Suppressor macrophage treated with lipopolysaccharide for 1 hour (primary cell): ENCODE data around the gene SPATA32.
"Not testable (repeated sequence)": the region's sequence is repeated elsewhere in the genome, so short reads cannot be mapped to it uniquely, and the experiment has no call there.

Experiments
- DNase-seq, 3 donors: peaks; one replicate each; pipeline ENCODE4 v3.0.0-alpha.2; 2020 to 2022

Gene SPATA32

DNA sequence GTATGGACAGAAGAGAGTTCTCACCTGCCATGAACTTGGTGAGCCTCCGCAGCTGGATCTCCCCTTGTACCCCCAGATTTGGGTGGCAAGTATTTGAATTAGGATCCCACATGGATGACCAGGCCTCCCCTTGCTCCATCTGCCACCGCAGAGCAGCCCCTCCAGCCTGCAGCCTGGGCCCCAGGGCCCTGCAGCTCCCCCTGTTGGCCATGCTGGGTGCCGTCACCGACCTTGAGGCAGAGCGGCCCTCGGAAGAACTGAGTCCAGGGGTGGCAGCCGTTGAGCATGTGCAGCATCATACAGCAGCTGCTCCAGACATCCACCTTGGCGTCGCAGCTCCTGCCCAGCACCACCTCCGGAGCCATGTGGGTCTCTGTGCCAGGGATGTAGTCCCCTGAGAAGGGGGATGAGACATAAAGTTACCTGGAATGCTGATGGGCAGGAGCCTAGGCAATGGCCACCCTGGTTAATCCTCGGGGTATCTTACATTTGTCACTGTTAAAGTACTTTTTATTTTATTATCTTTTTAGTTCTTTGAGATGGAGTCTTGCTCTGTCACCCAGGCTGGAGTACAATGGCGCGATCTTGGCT is 9.0 kb upstream of the SPATA32 start:
- DNase-seq, result peak; percentile 34 to 66 (median 49)

- DNase-seq, result peak in 2 of 3 donors; percentile 19 to 29
Observed at GRCh38 chr17:45269912-45270311, 8.0 kb upstream of the SPATA32 start.

DNA sequence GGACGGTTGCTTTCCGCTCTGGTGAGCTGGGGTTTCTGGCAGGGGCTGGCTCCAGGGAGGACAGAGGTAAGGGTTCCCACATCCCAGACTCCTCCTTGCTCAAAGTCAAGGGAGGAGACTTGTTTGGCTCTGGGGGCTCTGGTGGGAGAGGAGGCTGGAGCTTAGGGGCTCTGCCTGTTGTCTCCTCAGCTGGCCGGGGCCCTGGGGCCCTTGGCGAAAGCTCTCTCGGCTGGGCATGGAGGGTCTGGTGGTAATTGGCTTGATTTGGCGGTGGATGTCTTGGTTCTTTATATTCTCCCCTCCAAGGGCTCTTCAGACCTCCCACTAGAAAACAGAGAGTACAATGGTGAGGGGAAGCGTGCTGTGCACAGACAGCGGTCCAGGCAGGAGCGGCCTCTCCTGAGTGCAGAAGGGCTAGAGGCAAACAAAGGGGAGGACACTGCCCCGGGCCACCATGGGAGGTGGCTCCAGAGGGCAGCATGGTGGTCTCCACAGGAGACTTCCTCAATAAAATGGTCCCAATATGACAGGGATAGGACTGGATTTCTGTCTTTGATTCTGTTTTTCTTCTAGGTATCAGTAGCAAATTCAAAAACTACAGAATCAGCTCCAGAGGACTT is 5.7 kb upstream of the SPATA32 start:
- no peak for DNase-seq

DNA sequence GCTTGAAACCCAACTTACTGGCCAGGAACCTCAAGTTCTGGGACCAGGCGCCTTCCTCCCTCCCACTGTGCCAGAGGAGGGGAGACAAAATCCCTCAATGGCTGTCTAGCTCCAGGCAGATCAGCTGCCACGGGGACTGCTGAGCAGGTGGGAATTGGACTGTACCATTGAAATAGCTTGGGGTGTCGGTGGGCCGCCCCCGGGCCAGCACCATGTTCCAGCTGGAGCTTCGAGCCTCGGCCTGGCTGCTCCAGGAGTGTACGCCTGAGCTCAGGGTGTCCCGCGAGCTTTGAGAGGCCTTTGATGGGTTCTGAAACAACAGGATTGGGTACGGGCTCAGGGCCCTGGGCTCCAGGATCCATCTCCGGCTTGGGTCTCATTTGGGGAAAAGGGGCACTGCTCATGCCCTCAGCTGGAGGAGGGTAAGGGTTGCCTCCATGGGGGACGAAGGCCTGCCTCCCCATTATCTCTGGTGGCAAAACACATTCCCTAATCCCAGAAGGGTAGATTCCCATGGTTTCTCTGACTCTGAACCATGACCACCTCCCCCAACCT is 4.6 kb upstream of the SPATA32 start:
- no peak for DNase-seq

DNA sequence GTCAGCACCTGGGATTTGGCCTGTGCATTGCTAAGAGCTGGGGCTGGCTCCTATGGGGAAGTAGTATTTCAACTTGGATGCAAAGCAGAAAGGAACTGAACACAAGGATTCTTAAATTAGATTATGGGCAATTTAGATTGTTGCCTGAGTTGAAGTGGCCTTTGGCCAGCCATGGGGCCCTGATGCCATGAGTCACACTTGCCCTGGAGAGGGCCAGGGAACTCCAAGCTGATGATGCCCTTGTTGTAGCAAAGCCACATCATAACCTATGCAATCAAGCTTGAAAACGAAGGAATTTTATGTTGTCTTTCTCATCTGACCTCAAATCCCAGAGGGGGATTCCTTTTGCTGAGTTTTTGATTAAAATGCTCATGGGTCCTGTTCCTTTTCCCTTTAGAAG is 3.9 kb upstream of the SPATA32 start:
- DNase-seq, result peak; percentile 85 to 96 (median 88)

GRCh38 chr17:45264988-45265387 is 3.1 kb upstream of the SPATA32 start:
- no peak for DNase-seq

DNA sequence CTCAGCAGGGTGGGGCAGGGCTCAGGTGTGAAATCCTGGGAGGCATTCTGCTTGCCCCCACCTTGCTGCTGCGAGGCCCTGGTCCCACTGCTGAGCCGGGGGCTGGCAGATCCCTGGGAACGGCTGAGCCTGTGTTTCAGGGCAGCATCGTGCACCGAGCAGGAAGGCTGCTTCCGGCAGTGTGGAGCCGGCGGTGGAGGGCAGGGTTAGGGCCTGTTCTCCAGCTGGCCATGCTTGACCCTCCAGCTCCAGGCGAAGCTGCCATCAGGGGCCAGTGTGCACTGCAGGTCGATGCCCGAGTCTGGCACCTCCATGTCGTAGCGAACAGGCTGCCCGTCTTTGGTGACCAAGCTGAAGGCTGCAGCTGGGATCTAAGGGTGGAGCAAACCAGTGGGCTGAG is 2.5 kb upstream of the SPATA32 start:
- DNase-seq, result no peak

DNA sequence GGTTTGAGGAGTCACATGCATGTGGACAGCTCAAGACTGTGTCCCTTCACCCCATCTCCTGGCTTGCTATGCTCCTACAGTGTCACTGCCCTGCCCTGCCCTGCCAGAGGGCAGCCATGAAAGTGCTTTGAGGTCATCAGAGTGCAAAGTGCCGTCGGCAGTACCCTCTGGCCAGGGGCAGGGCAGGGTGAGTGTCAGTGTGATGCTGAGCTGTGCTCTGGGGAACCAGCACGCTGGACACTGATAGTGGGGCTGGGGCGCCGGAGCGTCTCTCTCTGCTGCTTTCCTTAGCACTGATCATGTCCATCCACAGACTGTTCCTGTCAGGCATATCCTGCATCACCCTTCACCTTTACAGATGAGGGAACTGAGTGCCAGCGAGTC is 1.6 kb upstream of the SPATA32 start:
- no peak for DNase-seq

- peak in 2 of 3 donors; percentile 19 to 30 for DNase-seq
Observed at GRCh38 chr17:45262516-45263476, 902 bp upstream of the SPATA32 start.

DNA sequence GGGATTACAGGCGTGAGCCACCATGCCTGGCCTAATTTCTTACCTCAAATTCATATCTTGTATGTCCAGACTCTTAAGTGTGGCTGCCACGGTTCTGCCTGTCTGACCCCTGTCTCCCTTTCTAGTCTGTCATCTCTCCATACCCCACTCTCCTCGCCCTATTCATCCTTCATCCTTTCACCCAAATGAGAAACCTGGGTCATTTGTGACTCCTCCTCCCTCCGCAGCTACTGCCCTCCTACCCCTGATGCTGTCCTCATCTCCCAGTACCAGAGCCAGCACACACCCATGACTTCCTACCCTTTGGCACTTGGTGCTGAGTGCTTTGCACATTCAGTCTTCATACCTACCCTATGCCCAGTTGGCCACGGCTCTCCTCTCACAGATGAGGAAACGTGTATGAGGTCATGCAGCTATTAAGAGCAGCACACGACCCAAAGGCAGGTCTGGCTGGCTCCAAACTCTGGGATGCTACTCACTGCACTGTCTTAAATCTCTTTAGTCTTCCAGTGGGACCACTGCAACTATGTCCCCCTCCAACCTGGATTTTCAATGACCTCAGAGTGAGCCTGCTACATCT is 1.6 kb downstream of the SPATA32 start:
- DNase-seq, result no peak

DNA sequence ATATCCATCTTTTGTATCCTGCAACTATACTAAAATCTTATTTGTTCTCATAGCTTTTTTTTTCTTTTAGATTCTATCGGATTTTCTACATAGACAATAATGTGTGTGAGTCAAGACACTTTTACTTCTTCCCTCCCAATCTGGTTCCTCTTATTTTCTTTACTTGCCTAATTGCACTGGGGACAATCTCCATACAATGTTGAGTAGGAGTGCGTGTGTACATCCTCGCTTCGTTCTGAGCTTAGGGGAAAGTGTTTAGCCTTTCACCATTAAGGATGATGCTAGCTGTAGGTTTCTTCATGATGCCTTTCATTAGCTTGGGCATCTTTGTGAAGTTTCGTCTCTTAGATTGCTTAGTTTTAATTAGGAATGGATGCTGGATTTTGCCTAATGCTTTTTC is 2.9 kb downstream of the SPATA32 start:
- DNase-seq, result peak; percentile 72 to 81 (median 74)

DNA sequence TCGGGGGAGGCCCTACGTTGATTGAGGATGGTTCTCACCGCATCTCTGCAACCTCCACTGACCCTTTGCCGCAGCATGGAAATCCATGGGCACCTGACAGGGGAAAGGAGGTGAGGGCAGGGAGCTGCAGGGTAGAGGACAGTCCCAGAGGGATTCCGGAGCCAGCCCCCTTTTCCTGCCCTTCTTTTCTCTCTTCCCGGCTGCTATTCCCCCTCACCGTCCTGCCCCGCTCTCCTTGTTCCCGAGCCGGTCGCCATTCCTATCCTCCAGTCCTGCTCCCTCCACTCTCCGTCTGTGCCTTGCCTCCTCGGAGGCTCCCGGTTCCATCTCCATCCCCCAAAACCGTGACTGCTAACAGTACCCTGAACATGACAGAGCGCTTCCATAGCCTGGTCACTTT is 4.8 kb downstream of the SPATA32 start:
- DNase-seq, result no peak

GRCh38 chr17:45256114-45256966 is 5.6 kb downstream of the SPATA32 start:
- peak in 2 of 3 donors; percentile 27 to 28 for DNase-seq

DNA sequence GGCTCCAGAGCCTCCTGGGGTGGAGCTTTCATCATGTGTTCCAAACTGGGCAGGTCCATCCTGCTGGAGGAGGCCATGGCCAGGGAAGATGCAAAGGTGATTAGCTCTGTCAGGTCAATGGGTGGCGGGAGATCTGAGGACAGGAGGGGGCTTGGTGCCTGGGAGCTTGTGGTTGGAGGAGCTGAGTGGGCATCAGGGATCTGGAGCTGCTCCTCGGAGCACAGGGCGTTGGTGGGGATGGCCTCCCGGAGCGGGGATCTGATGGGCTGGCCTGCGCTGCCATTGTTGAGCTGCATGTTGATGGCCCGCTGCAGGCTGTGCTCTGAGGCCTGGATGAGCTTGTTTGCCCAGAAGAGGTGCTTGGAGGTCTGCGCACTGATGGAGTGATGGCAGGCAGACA is 6.5 kb downstream of the SPATA32 start:
- no peak for DNase-seq

- DNase-seq, result no peak
Observed at GRCh38 chr17:45253879-45254278, 8.0 kb downstream of the SPATA32 start.

DNA sequence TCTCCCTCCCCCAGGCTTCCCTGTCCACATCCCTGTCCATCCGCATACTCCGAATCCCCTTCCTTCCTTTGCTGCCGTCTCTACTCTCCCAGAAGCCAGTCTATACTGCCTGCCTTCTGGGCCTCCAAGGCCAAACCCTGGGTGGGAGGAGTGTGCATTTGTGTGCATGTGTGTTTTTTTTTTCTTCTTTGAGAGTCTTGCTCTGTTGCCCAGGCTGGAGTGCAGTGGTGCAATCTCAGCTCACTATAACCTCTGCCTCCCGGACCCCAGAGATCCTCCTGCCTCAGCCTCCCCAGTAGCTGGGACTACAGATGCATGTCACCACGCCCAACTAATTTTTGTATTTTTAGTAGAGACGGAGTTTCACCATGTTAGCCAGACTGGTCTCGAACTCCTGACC is 8.7 kb downstream of the SPATA32 start:
- not testable (repeated sequence) for DNase-seq

DNA sequence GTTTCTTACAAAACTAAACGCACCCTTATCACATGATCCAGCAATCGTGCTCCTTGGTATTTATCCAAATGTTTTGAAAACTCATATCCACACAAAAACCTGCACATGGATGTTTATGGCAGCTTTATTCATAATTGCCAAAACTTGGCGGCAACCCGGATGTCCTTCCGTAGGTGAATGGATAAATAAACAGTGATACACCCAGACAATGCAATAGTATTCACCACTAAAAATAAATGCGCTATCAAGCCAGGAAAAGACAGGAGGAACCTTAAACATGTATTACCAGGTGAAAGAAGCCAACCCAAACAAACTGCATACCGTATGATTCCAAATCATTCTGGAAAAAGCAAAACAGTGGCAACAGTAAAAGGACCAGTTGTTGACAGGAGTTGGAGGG is 10.0 kb downstream of the SPATA32 start:
- no peak for DNase-seq

DNA sequence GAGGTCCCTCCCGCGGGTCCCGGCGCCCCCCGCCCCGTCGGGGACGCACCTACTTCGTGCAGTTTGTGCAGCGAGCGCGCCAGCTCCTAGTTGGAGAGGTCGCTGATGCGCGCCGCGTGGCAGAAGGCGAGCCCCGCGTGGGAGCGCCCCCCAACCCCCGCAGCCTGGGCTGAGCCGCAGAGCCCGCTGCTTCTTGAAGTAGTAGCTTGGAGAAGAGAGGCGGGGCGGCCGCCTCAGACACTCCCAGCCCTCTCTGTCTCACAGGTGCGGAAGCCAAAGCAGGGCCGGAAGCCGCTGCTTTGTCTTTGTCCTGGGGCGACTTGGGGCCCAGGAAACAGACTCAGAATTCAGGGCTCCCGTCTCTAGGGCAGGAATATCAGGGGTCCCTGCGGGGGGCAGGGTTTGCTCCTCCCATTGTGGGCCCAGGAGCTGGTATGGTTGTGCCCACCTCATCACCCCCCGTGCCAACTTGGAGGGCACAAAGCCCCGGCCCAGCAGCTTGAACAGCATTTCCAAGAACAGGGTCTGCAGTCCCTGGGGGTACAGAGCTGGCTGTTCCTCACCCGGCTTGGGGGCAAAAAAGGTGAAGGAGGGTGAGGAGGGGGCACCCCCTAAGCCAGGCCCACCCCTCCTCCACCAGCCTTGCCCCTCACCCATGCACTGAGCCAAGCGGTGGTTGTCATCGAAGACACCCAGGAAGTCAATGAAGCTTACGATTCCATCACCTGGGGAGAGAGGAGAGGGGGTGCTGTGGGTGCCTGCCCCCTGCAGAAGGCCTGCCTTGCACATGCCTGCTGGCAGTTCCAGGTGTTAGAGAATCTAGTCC is 13.5 kb downstream of the SPATA32 start:
- DNase-seq, result no peak

GRCh38 chr17:45247429-45248131 is 14.3 kb downstream of the SPATA32 start:
- peak; percentile 81 to 91 (median 90) for DNase-seq

- no peak for DNase-seq
Observed at GRCh38 chr17:45246861-45247428, 14.9 kb downstream of the SPATA32 start.
